ENCODE measurements around the gene COL9A1.

The COL9A1 gene

DNA sequence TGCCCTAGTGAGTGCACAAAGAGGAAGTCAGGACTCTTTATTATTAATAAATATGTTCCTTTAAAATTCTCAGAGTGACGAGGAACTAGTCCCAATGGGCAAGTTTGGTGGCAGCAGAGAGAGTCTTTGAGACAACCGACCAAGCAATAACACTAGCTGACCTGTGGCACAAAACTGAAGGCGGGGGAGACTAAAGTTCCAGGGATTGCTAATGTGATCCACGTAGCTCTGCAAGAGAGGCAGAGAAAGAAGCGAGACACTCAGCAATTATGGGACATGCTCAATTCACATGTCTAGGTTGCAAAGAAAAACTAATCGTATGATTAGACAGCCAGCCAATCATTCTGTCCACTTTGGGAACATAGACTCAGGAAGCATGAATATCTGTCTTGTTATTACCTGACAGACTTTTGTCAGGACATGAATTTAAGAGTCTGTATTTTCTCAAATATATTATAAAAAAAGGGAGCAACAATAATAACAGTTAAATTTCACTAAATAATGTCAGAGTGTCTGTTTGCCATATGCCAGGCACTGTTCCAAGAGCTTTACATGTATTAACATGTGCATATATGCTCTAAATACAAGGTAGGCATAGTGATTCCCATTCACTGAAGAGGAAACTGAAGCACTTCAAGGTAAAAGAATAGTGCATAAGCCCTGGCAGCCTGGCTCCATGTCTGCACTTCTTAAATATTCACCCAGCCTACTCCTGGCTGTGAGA is 81.0 kb downstream of the COL9A1 start:
- no peak for DNase-seq

DNA sequence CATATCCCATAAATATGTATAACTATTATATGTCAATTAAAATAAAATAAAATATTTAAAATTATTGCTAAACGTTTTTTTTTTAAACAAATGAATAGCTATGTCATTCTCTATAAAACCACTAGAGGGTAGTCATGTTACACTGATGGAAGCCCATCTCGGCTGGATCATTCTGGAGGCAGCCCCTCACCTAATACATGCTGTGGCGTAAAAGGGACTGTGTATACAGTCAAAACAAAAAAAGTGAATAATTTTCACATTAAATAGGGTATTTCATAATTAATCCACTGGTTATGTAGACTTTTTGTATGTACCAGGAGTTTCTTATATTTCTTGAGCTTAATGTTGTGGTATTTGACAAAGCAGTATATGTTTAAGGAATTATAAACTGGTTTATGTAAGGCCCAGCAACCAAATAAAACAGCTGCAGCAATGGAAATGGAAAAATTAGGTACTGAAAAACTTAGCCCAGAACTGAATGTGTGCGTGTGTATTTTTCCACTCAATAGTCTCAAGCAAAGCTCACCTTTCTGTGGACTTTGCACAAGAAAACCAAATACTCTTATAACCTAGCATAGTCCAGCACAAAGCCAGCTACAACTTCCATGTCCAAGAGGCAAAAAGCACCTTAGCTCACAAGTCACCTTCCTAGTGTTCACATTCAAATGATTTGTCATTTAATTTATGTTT is 81.7 kb downstream of the COL9A1 start:
- DNase-seq: peak; percentile 5

DNA sequence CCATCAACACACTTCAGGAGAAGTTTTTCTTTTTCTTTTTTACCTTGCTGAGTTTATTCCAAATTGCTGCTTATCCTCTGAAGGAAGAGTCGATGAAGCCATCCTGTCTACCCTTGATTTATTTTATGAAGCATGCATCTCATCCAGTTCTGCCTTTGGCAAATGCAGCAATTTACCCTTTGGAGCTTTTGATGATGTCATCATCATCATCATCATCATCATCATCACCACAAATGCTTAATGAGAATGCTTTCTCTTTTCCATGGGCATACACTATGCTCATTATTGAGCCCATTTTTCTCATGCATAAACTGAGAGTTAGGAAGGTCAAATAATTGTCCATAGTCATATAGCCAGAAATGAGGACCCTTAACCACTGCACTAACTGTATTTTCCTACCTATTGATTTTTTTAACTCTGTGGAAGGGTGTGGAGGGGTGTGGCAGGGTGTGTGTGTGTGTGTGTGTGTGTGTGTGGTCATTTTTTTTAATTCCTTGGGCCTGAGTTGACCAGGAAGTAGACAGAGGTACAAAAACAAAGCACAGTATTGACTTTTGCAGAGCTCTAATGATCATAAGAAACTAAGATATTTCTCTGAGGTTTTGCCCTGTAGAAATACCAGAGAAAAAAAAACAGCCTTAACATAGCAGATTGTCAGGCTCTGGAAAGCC is 82.8 kb downstream of the COL9A1 start:
- no peak for DNase-seq

DNA sequence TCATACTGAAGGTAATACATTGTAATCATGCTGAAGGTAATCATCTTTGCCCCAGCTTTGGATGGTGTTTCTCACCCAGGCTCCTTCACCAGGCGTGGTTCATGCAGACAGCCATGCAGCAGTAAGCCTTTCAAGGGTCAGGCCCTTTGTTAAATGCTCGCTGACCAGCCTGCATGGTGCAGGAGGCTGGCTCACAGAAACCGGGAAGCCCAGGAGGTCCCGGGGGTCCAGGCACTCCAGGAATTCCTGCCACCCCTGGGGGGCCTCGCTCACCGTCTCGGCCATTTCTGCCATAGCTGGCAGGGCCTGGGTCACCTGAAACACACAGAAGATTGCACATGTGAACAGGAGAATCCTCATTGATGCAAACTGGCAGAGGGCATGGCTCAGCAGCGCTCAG is 86.1 kb downstream of the COL9A1 start:
- no peak for DNase-seq

DNA sequence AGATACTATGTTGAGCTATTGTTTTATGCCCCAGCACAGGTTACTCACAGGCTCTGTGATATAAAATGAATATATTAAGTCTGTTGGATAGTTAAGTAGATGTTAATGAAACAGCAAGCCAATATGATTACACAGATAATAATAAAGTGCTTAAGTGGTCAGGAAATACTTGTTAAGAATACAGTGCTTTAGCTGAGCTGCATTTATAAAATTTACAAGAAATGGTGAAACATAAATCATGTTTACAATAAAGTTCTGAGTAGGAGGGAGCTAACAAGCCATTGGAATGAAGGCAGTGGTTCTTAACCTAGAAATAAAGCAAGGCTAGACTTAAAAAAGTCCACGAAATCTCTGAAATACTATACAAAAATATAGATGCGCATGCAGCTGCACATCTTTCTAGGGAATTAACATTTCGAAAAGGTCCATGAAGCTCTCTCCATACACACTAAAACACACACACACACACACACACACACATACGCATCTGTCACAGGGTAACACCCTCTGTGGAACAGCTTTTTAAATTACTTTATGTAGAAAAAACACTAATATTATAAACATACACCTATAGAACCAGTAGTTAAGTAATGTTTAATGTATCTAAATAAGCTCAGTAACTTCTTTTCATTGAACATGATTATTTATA is 87.3 kb downstream of the COL9A1 start:
- DNase-seq: no peak

DNA sequence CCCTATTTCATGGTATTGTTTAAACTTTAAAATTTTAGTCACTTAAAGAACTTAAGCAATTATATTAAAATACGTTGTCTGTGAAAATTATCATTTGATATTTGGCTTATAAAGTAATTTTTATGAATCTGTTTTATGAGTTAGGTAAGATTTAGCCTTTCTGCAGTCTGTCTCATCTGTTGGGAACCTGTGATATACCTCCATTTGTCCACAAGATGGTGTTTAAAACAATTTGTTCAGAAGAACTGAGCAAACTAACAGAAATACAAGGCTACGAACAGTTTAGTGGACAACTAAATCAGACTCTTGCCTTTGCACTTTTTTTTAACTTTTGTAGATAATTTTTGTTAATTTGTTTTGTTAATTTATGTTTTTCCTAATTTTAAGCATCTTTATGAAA is 92.4 kb downstream of the COL9A1 start:
- DNase-seq: no peak

DNA sequence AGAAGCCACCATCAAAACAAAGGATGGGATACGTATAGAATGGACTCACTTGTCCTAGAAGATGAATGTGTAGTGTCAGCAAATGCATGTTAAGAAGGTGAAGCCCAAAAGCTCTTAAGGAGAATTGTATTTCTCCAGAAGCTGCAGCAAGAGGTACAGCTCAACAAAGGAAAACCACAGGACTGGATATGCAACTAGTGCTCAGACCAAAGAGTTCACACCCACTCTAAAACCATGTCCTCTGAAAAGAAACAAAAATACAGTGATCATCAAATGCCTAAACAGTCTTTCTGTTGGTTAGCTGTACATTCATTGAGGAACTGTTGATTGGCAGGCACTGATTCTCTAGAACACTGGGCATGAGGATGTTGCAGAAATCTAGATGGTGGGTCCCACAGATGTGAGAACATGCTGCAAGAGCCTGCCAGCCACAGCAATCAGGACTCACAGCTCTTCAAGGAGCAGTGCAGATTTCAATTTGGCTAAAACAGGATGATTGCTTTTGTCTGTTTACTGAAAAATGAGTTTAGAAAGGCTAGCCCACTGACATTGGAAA is 94.6 kb downstream of the COL9A1 start:
- DNase-seq: no peak

DNA sequence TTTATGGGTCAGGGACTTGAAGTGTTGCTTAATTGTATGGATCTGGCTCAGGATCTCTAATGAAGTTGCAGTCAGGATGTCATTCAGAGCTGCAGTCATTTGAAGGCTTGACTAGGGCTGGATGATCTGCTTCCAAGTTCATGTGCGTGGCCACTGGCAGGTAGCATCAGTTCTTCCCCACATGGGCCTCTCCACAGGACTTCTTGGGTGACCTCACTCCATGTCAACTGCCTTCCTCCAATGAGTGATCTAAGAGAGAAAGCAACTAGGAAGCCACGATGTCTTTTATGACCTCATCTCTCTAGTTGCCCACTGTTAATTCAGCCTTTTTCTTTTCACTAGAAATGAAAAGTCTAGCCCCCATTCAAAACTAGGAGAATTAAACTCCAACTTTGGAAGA is 104.1 kb downstream of the COL9A1 start:
- DNase-seq: no peak

DNA sequence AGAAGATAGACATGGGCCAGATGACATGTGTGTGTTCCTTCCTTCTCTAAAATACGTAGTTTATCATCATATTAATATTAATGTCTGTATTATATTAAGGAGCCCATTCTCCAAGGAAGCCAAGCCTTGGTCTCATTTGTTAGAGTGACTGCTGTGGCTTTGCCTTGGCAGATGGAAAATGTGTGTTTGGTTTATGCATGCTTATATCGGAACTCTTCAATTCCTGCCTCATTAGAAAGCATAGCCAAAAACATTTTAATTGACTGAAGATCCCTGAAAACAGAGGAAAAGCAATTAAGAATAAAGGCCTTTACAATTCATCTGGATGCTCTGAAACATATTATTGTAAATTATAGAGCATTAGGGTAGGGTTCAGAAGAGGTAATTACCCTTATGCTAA is 106.4 kb downstream of the COL9A1 start:
- DNase-seq: no peak

DNA sequence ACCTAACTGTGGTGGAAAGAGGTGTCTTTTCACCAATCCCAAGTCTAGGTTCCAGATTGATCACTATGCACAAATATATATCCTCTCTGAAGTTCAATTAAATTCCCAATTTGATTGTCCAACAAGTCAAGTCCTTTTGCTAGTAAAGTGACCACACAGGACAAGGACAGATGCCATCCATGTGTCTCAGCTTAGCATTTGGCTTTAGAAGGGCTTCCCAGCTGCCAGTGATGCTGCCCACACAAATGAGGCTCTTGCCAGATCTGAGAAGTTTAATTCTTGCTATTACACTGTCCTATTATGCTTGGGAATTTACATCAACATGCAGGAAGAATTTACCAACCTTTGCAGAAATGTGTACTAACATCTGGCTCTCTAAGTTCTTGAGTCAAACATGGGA is 108.5 kb downstream of the COL9A1 start:
- DNase-seq: no peak

DNA sequence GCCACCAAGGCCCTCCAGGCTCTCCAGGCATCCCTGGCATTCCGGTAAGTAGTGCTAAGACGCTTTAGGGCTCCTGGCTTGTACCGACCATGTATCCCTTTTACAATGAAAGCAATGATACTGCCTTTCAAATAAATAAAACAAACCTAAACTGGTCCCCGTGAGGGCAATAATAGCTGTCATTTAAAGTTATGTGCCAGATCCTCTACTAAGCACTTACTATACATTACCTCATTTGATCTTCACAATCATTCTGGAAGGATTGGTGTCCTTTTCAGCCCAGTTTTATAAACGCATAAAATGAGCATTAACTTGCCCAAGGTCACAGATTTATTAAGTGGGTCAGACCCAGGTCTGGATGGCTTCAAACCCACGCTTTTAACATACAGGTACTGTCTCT is 114.7 kb downstream of the COL9A1 start:
- DNase-seq: no peak

DNA sequence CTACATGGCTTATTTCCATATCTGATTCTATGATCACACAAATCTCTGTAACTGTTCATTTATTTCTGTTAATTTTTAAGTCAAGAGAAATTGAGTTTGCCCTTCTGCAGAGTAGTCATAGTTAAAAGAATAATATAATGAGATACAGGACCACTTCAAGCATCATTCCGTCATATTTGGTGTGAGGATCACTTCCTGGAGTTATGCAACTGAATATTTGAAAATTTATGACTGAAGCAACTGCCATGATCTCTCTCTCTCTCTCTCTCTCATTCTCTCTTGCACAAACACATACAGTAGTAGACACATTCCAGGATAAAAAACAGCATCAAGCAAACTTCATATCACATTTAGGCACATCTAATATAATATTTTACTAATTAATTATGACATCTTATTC is 116.4 kb downstream of the COL9A1 start:
- DNase-seq: no peak

DNA sequence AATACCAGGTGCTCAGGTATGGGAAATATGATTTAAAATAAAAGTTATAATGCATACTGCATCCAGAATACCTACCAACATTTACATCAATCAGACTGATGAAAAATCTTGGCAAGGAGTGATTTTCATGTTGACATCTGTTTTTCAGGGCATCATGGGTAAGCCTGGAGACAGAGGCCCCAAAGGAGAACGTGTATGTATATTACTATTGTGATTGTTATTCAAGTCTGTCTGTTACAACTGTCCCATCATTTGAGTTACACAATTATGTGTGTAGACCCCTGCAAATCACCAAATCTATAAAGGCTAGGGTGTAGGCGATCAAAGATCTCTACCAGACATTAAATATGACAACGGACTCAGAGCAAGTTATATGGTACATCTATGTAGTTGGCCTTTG is 118.2 kb downstream of the COL9A1 start:
- DNase-seq: no peak

DNA sequence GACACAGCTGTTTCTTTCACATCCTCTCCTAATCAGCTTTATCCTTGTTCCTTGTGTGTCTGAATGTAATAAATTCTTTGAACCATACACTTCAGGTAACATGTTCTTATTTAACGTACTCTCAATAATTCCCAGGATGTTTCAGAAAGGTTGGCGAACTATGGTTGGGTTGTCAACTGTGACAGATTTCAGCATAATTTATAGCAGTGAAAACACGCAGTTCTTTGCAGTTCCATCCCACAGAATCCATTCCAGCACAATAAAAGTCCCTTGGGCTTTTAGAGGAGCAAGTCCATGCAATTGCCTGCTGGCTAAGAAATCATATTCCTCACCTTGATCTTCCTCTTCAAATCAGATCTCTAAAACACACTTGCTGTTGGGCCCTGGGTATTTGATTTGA is 119.3 kb downstream of the COL9A1 start:
- DNase-seq: no peak

DNA sequence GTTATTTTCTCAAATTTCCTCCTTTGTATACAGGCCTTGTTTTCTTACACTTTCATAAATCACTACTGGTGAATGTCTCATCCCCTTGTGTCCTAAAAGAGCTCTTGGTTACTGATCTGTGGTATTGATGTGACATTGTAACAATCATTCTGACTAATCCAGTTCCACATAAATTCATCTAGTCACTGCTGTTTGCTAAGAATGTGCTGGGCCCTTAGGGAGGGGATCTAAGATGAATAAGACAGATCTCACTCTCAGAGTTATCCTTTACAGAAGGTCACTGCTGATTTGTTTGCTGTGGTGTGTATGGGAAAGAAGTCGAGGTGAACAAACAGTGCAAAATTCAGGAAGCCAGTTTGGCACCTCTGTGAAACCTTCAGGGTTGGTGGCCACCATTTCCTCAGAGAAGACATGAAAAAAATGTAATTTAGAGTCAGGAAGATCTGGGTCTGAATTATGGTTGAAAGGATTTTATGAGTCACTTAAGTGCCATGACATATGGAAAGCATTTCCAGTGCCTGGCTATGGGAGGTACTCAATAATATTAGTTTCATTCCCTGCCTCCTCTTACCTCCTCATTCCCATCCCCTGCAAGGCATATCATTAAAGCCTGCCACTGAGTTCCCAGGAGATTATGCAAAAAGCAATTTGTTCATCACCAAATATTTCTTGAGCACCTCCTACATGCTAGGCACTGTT is 121.8 kb downstream of the COL9A1 start:
- DNase-seq: no peak

DNA sequence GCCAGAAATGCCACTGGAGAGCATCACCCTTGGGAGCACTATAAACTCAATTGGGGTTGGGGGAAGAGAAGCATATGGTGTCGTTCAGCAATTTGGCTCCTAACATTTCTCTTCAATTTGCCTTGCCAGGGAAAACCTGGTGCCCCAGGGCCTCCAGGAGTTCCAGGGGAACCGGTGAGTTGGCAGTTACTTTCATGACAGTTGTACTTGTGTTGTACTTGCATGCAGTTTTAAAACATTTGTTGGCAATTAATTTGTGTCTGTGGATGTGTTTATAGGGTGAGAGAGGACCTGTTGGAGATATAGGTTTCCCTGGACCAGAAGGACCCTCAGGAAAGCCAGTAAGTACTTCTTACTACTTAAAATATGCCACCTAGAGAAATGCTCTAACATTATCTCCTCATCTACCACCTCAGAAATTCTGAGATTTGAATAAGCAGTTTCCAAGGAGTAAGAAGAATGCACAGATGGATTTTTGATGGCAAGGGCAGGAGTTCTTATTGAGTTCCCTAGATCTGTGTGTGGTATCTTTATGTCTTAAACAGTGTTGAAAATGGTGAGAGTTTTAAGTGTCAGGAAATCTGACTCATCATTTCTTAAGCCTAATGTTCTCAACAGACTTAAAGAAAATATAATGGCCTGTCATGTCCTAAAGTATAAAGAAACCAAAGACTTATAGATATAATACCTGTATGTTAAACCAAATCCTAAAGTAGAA is 122.5 kb downstream of the COL9A1 start:
- no peak for DNase-seq

DNA sequence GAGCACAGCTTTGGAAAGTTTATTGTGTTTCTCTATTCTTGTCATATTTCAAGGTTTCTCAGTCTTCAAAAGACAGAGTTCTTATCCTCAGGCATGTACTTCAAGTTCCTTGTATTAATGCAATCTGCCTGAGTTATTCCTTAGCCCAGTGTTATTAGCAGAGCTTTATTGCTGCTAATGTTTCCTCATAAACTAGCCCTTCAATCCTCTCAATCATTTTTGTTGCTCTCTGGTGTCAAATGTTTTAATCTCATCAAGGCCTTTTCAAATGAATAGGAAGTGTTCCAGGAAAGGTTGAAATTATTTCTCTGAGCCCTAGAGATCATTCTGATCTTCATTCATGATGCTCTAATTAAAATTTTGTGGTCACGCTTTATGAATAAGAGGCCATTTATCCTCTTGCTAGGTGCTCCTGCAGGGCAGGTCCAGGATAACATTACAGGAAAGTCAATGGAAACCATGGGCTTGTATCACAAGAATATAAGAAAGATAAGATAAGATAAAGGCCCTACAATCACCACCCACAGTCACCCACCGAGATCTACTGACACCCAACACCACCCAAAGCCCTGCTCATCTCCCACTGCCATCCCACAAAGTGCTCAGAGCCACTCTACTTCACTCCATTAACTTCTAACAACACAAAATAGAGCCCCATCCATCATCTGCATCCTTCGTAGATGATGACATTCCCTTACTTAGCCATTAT is 125.9 kb downstream of the COL9A1 start:
- no peak for DNase-seq

DNA sequence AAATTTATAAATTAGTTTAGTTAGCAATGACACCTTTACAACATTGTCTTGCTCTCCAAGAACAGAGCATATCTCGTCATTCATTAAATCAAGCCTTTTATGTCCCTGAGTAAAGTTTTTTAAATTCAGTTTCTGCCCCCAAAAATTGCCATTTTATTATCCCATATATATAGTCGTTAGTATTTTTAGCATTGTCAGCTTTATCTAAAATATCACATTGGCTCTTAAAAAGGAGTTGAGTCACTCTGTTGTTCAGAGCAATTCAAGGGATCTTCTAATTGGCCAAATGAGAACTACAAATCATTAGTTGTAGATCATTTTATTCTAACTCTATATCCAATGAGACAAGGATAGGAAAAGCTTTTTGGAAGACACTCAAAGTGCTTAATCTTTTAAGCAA is 127.1 kb downstream of the COL9A1 start:
- no peak for DNase-seq

DNA sequence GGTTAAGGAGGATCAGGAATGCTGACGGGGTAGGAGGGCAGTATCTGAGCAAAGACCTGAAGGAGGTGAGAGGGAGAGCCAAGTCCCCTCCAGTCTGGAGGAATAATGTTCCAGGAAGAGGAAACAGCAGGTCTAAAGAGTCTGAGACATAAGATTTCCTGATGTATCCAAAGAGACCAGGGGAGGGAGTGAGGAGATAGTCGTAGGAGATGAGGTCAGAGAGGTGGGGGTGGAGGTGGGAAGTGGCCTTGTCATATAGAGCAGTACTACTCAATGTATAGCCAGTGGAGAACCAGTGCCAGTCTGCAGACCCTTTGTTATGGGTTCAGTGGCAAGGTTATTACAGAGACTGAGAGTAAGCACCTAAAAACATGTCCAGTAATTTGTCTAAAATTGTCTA is 130.6 kb downstream of the COL9A1 start:
- DNase-seq: no peak

DNA sequence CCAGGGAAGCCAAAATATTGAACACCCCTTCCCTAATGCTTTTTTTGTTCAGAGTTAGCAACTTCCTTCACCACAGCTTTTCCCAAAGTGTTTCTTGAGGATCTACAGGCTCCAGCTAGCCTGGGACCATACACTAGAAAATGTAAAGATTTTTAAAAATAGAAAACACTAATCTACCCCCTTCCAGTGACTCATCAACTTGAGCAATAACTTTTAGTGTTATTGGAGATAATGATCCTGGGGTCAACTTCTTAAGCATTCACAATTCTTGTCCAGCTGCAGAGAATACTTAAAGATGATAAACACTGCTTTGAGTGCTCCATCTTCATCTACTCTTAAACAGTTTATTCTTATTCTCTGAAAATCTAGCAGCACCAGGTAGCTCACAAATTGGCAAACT is 131.6 kb downstream of the COL9A1 start:
- DNase-seq: no peak

DNA sequence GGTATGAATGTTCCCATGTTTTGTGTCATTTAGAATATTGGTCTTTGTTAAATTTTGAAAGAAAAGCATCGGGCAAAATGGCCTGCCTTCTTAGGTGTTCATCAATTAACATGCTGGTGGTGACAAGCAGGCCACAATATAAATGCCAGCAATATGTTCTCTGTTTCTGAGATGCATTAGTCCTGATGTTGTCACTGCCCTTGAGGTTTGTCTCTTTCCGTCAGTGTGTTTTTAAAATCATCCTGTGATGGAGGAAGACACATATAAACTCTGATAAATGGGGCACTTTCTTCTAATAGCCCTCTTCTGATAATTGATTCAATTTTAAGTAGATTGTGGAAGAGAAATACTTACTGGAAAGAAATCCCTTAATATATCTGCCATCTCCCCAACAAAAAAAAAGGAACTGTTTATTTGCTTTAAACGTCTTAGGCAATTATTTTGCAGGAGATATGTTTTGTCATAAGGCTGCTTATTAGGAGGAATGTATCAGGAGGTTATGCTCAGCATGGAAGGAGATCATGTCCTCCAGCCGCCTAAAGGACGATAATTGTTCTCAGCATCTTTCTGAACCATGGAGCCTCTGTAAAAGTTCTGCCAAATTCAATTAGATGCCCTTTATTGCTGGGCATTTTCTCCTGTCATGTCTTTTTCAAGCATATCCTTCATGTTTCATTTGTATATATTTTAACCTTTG is 134.1 kb downstream of the COL9A1 start:
- DNase-seq: no peak

Data from stimulated activated CD4-positive, alpha-beta T cell treated with anti-CD3 and anti-CD28 coated beads, Interleukin-15, amount 100 ng/mL, for 24 hours (primary cell).